NCI-H2227 (cell line): ENCODE measurements around the gene CLCN5.

Experiments used
- DNase-seq: peaks from one replicate; lab custom pipeline; 2025; ENCODE audit not compliant: unreplicated experiment; lab: John Stamatoyannopoulos, UW

Gene CLCN5

DNA sequence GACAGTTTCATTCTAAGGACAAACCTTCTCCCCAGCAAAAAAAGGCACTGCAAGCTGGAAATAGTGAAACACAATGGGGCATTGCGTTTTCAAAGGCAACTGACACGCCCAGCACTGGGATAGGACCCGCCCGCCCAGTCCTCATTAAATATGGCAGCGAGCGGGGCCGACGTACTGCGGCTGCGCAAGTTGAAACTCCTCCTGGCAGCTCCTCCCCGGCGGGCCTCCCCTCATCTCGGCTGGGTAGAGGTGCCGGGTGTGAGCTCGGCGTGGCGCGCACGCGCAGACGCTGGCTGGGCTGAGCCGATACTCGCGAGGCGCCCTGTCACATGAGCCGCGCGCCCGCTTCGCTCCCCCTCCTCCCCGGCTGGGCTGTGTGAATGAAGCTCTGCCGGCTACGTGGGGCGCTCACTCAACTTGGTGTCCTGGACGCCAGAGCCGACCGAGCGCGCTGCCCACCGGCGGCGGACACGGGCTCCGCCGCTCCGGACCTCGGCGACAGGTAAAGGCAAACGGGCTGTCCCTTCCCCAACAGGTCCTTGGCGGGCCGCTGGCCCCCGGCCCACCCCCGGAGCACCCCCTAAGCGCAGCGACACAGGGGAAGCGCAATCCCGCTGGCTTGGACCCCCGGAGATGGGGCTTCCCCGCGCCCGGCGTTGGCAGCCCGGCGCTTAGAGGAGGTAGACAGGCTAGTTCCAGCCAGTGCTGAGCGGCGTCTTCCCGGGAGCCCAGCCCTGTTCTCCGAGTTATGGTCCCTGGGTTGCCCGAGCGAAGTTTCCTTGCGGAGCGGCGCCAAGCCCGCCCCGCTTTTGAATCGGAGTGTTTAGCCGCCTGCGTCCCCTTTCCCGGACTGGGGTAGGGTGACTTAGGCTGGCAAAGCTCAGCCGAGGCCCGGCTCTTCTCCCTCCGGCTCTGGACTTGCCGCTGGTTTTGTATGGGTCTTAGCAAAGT lies at the start of gene CLCN5:
Gene CLCN5, plus strand, starts transcription at position 306 of the 951 bp plus-strand sequence. CDS start 2,703 bp downstream, outside the sequence.
- DNase-seq, result peak; percentile 99

DNA sequence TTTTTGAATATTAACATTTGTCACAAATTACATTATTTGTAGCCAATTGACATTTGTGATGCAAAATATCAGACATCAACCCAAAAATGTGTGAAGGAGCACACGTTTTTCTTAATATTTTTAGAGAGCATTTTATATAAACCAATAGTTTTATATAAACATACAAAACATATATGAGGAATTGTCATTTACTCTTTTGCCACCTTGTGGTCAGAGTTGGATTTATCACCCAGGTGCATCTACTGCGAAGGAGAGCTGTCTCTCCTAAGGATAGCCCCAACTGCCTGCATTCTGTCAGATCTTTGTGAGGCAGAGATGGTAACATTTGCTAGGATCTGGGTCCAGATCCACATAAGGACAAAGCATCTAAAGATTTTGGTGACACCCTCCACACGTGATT lies 45.6 kb upstream of the CLCN5 start:
- peak; percentile 68 for DNase-seq

DNA sequence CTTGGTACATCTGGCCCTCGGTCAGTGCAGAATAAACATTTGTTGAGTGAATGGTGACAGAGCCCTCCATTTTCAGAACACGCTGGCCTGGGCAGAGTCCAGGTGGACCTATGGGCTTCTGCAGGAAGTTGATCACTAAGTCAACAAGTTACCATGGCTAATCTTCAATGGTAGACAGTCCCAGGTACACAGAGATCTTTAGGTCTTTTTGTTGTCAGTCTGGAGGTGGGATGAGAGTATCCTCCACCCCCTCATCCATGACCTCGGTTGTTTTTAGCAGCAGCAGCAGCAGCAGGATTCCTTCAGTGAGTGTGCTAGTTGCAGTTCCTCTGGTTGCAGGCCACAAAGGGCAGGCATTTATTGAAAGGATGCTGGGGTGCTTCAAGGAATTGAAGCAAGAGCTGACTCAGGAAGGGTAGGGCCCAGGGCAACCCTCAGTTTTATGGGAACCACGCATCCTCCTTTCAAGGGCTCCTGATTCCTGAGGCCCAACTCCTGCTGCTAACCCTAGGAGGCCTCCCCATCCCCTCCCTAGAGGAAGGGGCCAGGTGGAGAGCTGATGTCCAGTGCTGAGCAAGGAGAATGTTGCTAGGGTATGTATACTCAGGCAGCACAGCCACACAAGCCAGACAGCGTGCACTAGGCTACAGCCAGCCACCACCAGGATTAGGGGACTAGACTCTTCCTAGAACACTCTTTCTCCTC lies 44.8 kb upstream of the CLCN5 start:
- no peak for DNase-seq

DNA sequence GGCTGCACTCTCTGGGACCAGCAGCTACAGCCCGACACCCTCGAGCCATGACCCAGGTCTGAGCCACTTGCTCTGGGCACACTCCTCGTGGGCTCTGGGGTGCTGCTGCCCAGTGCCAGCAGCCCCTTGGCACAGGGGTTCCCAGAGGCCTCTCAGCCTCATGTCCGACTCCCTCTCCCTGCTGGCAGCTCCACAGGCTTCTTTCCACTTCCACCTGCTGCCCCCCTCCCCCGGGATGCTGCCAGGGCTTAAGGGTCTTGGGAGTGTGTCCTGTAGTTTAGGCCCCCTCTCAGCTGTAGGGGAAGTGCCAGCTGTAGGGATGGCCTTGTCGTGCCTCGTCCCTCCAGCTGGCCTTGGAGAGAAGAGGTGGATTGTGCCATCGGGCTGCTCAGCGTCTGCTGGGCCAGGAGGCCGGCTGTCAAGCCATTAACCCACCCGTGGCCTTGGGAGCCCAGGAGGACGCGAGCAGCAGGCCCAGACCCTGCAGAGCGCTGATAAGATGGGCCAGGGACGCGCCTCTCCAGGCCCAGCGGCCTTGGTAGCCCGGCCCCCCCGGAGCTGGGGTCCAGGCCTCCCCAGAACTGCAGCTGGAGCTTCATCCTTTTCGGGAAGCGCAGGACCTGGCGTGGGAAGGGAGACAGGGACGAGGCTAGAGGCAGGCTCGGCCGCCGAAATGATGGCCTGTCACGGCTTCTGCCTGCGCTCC lies 44.1 kb upstream of the CLCN5 start:
- DNase-seq, result no peak

DNA sequence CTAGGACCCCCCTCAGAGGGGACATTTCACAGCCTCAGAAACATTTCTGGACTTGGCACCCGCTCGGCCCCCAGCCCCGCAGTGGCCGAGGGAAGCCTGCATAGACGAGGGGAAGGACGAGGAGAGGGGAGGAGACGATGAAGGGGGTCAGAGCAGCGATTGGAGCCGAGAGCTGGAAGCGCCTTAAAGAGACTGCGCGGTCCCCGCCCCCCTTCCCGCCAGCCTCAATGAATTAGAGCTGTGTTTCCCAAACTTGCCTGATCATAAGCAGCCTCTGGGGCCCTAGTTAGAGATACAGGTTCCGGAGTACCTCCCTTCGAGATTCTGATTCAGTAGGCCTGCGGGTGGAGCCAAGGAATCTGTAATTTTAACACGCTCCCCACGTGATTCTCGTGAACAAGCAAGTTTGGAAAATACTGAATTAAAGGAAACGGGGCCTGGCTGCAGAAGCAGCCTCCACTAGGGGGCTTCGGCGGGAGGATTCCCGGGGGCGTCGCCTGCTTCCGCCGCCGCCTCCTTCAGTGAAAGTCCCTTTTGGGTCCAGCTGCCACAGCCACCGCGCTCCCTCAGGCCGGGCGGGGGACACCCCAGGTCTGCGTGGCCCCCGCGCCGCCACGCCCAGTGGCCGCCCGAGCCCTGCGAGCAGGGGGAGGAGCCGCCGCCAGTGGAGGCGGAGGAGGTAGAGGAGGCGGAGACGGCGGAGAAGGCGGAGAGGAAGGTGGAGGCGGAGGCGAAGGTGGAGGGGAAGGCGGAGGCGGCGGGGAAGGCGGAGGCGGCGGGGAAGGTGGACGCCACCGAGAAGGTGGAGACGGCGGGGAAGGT lies 43.4 kb upstream of the CLCN5 start, which contains the start of gene USP27X:
Gene USP27X, plus strand, starts transcription at position 651 of the 822 bp plus-strand sequence. CDS start 824 bp downstream, outside the sequence.
- peak; percentile 95 for DNase-seq

DNA sequence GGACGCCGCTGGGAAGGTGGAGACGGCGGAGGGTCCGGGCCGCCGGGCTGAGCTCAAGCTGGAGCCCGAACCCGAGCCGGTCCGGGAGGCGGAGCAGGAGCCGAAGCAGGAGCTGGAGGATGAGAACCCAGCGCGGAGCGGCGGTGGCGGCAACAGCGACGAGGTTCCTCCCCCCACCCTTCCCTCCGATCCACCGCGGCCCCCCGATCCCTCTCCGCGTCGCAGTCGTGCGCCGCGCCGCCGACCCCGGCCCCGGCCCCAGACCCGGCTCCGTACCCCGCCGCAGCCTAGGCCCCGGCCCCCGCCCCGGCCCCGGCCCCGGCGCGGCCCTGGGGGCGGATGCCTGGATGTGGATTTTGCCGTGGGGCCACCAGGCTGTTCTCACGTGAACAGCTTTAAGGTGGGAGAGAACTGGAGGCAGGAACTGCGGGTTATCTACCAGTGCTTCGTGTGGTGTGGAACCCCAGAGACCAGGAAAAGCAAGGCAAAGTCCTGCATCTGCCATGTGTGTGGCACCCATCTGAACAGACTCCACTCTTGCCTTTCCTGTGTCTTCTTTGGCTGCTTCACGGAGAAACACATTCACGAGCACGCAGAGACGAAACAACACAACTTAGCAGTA lies 42.6 kb upstream of the CLCN5 start:
- peak; percentile 47 for DNase-seq

DNA sequence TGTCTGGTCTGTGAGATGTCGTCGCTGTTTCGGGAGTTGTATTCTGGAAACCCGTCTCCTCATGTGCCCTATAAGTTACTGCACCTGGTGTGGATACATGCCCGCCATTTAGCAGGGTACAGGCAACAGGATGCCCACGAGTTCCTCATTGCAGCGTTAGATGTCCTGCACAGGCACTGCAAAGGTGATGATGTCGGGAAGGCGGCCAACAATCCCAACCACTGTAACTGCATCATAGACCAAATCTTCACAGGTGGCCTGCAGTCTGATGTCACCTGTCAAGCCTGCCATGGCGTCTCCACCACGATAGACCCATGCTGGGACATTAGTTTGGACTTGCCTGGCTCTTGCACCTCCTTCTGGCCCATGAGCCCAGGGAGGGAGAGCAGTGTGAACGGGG lies 41.7 kb upstream of the CLCN5 start:
- DNase-seq, result no peak

DNA sequence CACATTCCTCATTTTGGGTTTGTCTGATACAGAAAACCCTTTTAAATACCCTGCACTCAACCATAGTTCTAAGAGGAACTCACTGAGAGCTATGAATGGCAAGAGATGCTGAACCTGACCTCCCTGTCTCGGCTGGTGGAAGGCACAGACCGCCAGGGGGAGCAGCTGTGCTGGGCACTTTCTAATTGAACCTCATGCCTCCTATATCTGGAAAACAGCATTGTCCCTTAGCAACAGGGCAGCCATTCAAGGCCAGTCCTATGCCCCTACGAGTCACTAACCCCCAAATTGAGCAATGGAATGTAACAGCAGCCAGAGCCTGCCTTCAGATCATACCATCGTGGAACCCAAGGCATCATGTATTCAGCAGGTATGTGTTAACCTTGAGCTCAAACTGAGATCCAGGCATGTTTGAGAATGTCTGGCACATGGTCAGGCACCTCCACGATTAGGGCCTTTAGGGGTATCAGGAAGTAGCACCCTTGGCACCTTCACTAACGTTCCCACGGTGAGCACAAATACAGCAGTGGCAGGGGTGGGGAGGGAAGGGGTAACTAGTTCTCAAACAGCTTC lies 38.0 kb upstream of the CLCN5 start:
- peak; percentile 84 for DNase-seq

DNA sequence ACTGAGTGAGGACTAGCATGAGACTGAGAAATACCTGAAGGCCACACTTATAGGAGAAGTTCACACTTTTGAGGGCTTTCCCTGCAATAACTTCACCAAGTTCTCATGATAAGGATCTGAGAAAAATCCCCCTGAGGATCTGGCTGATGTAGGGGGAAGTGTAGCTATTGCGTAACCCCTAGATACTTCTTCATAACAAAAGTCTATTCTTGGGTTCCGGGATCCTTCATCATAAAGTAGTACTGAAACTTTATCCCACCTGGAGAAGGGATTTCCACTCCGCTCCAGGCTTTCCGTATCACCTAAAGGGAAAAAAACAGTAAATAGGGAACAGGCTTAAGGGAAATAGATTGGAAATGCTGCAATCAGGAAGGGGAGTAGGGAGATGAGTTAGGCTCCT lies 29.9 kb upstream of the CLCN5 start:
- DNase-seq, result no peak

DNA sequence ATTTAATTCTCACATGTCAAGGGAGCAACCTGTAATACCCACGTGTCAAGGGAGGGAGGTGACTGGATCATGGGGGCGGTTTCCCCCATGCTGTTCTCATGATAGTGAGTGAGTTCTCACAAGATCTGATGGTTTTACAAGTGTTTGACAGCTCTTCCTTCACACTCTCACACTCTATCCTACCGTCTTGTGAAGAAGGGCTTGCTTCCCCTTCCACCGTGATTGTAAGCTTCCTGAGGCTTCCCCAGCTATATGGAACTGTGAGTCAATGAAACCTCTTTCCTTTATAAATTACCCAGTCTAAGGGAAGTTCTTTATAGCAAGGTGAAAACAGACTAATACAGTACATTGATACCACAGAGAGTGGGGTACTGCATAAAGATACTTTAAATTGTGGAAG lies 25.4 kb upstream of the CLCN5 start:
- no peak for DNase-seq

DNA sequence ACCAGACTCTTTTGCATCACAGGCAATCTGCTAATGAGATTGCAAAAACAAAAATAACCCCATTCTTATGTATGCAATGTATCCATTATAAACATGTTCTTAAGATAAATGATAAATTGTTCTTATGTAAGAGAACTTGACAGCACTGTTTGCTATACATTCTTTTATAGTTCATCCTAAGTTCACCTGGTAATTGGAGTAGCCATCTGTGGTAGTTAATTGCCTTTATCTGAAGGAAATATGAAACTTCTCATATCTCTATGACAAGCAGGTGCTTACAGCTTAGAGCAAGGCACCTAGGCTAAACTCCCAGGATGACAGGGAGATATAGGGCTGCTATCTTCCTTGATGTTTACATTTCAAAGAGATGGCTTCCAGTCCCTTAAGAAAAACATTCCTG lies 21.3 kb upstream of the CLCN5 start:
- no peak for DNase-seq

DNA sequence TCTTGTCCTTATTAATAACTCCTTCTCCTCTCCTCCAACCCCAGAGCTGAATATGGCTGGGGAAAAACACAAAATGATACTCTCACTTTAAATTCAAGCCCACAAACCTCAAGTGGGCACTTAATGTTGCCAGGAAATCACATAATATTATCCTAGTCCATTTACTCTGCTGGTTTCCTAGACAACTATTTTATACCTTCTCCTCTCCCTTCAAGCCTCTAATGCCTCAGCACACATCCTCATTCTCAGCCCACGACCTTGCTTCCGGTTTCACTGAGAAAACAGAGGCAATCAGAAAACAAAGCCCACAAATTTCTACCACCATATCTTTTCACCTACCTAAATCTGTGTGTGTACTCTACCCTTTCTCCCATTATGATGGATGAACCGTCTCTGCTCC lies 12.1 kb upstream of the CLCN5 start:
- DNase-seq, result peak; percentile 84

DNA sequence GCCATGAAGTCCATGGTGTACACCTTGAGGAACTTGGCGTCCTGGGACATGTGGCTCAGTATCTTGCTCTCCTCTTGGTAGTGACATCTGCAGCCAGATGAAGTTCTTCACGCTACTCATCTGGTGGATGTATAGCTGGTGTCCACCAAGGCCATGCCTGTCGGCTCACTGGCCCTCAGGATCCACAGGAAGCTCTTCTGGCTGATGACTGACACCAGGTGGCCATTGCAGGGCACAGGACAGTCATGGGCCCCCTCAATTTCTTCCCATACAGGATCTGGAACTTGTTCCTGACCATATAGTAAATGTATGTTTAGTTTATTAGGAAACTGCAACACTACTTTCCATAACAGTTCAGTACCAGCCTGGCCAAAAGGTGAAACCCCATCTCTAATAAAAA lies 10.3 kb upstream of the CLCN5 start:
- DNase-seq, result no peak

DNA sequence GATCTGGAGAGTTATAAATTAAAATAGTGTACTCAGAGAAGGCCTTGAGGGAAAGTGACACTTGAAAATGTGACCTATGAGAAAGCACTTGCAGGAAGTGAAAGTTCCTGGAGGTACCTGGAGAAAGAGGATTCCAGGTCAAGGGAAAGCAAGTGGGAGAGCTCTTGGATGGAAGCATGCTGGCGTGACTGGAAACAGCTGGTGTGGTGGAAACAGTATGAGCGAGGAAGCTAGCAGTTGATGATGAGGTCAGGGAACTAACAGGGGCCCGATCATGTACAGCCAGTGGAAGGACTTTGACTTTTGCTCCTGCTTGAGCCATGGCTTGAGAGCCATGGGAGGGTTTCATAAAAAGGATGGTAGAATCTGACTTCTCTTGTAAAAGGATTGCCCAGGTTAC lies 9.5 kb upstream of the CLCN5 start:
- no peak for DNase-seq

DNA sequence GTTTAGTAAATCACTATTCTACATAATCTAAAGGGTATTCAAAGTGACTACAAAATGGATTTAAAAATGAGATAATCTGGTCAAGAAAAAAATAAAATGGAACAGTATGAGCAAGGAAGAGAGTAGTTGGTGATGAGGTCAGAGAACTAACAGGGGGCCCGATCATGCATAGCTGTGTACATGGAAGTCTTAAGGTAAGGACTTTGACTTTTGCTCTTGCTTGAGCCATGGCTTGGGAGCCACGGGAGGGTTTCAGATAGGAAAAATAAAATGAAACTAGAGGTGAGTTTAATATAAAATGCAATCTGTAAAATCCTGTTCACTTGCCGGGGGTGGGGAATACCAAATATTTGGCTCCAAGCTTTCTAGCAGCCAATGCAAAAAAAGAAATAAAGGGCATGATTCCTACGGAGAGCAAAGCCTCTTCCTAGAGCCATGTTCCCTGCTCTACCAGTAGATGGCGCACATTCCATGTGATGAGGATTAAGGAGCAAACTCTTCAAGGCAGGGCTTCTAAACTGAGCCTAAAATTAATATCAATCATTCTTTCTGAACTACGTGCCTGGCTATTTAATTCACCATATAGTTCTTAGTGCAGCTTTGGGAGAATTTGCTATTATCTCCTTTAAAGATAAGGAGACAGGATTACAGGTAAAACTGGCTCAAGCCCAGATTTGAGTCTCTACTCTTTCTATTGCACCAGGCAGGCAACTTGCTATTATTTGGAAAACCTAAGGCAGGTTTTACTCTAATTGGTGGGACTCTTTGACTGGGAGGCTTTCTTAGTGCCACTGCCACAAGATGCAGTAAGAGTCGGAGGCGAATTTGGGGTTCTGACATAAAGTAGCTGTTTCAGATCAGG lies 6.8 kb upstream of the CLCN5 start:
- DNase-seq, result peak; percentile 78

DNA sequence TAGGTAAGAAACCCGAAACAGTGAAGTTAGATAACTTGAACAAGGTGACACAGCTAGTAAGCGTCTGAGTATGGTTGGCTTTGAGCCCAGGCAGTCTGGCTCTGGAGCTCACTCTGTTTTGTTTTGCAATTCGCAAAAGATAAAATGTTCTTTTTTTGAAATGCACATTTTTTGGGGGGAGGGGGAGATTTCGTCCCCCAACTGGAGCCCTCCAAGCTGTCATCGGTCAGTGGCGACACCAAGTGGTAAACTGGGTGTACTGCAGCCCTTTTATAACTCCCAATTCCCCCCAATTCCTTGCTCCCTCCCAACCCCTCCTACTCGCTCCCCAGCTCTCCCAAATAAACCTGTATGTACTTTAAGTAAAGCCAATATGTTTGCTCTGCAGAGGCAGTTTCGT lies 2.8 kb upstream of the CLCN5 start:
- peak; percentile 64 for DNase-seq

DNA sequence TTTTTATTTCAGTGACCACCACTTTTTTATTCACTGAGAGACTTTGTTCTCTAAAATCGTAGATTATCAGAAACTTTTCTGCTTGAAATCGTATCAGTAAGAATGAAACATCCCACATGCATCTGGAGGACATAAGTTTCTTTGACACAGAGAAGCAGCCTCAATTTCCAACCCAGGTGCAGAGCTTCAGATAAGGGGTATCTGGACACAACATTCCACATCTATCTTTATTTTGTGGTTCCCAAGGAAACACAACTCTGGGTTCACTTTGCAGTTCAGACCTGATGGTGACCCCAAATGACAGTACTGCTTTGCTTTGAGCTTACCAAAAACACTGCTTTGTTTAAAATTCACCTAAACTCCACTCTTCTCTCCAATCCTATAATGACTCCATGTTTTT lies 1.3 kb upstream of the CLCN5 start:
- no peak for DNase-seq

DNA sequence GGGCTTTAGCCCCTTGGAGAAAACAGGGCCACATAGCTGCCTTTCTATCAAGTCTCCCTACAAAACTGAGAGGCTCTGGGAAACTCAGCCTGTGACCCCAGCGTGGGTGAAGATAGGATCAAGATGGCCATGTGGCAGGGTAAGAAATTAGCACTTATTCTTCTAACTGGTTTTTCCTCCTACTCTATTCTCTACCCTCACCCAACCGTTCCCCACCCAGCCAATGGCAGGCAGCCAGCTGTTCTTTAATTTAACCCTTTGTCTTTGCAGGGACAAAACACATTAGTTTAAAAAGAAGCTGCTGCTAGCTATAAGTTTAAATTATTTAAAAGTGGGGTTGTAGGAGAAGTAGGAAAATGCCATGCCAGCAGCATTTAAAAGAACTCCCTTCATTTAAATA lies 2.8 kb downstream of the CLCN5 start:
- no peak for DNase-seq

DNA sequence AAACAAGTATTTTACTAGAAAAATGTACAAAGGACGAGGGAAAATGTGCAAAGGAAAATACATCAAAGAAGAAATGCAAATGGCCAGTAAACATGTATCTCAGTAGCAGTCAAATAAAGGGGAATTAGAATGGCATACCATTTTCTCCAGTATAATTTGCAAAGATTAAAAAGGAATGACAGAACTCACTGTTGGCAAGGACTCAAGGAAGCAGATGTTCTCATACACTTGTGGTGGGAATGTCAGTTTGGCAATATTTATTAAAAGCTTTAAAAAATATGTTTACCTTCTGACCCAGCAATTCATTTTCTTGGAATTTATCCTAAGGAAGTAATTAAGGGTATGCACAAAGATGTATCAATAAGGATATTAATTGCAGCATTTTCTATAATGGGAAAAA lies 7.6 kb downstream of the CLCN5 start:
- DNase-seq, result no peak
